Stimulated activated CD4-positive, alpha-beta T cell treated with anti-CD3 and anti-CD28 coated beads, Interleukin-1b, Interleukin-23, amount 100 ng/mL, for 24 hours (primary cell): ENCODE results near the gene CDH26.
"Not testable (repeated sequence)": the region's sequence is repeated elsewhere in the genome, so short reads cannot be mapped to it uniquely, and the experiment has no call there.

Source experiments
- DNase-seq, 4 experiments: peaks; one replicate each; pipeline ENCODE4 v3.0.0-alpha.2; 2020; ENCODE audit warnings: low read depth in 4 of 4, low spot score in 1 of 4

CDH26 gene

DNA sequence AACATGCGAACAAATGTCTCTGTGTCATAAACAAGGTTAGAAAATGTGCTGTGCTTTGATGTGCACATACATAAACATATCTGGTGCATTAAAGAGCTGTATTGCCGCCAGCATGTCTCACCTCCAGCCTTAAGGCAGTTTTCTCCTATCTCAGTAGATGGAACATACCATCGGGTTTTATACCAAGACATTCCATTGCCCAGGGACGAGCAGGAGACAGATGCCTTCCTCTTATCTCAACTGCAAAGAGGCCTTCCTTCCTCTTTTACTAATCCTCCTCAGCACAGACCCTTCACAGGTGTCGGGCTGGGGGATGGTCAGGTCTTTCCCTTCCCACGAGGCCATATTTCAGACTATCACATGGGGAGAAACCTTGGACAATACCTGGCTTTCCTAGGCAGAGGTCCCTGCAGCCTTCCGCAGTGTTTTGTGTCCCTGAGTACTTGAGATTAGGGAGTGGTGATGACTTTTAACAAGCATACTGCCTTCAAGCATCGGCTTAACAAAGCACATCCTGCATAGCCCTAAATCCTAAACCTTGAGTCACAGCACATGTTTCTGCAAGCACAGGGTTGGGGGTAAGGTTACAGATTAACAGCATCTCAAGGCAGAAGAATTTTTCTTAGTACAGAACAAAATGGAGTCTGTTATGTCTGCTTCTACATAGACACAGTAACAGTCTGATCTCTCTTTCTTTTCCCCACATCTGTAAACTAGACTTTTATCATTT, 83.4 kb downstream of the CDH26 start:
- DNase-seq, result not testable (repeated sequence)

DNA sequence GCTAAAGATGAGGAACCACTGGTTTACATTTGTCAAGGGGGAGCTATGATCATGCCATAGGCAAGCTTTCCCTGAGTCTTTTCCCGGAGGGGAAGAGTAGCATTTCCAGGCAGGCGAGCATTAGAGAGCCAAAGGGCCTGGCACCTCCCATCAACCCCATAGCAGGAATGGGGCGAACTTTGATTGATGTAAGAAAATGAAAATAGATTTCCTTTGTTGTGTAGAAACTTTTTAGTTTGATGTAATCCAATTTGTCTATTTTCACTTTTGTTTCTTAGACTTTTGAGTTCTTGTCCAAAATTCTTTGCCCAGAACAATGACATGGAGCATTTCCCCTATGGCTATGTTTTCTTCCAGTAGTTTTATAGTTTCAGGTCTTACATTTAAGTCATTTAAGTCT, 85.2 kb downstream of the CDH26 start:
- DNase-seq, result no peak

DNA sequence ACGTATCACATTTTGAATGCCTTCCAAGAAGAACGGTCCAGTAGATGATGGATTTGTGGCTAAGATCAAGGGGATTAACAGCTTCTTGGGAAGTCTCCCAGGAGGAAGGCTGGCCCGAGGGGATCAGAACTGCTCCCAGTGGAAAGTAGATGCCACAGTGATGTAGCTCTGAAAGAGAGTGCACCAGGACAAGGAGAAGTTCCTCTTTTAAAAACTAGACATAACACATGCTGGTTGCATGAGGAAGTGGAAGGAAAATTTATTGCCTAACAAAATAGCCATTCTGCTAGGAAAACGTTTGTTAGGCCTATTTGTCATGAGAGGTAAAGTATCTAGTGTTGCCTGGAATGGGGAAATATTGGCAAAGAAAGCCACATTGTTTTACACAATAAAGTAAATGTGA, 87.8 kb downstream of the CDH26 start:
- DNase-seq, result no peak

DNA sequence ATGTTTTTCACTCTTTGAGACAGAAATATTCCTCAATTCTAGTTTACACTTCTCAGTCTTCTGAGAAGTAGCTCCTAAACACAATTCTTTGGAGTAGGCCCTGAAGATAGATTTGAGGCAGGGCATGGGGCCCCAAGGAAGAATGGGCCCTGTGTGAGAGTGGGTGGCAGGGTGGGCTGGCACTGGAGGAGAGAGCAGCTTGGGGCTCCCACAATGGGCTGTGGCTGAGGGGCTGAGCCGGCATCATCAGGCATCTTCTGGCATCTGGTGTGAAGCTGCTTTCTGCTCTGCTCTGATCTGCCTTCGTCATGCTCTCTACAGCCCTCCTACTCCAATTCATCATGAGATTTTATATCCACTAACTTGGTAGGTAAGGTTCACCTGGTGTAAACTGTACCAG, 88.2 kb downstream of the CDH26 start:
- DNase-seq, result no peak

DNA sequence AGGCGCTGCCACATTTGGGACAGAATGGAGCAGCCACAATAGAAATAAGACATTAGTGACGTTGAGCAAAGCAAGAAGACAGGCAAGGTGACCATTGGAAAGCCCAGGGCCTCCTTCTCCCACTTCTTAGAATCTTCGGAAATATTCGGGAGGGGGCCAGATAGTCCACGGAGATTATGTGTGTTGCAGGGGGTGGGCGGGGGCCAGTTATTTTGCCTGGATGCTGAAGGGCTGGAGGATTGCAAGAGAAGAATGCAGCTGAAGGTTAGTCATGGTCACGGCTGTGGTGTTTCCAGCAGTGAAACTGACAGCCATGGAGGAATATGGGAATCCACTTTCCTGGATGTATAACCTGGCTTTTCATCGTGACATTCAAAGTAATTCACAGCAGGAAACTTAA, 88.6 kb downstream of the CDH26 start:
- no peak for DNase-seq

DNA sequence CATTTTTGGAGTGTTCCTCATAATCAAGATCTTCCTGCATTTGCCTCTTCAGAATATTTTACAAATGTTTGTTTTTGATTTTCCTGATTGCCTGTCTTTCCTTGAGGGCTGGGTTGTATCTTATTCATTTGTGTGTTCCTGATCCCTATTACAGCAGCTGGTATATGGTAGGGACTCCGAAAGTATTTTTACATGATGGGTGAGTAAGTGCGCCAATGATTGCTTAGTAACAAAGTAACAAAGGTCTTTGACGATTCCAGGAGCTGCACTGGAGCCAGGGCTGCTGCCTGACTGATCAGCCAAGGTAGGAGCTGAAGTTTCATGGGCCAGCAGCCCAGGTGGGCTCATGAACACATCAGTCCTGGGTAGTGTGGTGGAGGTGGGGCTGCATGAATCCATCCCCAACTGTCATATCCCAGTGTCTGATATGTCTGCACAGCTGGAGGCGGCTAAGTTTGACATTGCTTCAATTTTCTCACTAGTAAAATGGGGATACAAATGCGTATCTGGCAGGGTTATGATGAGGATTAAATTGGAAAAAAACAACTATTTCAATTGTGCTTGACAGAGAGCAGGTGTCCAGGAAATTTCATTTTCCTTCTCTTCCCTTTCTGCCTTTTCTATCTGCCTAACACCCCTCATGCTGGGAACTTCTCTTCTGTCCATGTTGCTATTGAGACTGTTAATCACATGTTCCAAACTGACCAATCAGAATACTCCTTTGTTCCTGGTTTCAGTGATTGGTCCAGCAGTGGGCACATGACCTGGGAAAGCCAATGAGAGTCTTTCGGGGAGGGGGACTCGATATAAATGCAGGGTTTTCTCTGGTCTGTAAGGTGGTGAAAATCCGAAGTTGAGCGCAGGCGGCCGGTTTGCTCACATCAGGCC, 90.7 kb downstream of the CDH26 start:
- DNase-seq, result no peak

DNA sequence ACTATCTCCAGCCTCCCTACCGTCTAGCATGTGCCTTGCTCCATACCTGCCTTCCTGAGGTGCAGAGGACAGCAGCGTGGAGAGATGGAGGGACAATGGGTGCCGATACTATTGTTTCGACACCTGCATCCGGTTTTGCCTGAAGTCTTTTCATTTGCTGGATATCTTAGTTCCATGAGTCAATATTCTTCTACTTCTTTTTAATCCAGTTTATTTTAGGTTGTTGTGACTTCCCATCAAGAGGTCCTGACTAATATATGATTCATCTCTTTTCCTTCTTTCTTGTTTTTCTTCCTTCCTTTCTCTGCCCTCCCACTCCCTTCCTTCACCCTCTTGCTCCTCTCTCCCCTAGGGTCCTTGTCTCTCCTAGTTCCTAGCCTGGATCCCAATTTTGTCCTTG, 91.4 kb downstream of the CDH26 start:
- no peak for DNase-seq

DNA sequence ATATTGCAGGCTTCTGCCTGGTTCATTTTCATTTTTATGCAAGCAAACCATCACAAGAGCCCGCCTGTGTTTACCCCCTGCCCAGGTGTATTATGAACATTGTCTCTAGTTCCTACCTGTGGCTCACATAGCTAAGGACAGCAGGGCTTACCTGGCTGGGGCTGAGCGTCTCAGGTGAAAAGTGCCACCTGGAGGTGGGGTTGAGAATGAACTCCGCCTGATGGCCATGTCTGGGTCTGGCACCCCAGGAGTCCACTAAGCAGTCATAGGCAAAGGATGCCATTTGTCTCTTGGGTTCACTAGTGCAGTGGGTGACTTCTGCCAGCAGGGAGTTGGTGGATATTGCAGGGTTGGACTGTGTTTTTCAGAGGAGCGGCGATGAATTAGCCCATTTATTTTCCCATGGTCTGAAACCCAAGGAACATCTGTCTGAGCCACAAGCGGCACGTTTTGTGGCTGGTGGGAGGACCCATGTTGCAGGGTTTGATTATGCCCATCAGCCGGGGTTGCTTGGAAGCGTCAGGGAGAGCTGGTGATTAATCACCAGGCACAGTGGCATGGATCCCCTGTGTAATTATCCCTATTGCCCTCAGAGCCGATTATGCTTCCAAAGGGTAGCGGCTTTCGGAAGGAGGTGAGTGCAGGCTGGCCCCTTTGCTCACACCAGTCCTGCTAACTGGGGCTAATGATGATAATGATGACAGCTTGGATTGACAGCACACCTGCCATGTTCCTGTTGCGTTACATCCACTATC, 92.1 kb downstream of the CDH26 start:
- DNase-seq, result no peak

DNA sequence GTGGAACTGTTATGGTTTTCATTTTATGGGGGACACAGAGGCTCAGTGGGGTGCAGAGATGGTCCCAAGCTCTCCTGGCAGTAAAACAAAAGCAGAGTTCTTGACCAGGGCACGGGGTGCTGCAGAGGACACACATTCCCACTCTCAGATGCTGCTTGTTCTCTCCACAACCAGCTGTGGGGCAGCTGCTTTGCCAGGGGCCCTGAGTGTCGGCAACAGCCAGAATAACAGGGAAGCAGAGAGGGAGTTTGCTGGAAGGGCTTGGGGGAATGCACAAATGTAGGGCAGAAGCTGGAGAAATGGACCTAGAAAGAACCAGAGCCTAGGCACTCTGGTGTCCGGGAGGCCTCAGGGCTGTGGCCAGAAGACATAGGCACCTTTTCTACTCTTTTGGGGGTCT, 93.7 kb downstream of the CDH26 start:
- no peak for DNase-seq

DNA sequence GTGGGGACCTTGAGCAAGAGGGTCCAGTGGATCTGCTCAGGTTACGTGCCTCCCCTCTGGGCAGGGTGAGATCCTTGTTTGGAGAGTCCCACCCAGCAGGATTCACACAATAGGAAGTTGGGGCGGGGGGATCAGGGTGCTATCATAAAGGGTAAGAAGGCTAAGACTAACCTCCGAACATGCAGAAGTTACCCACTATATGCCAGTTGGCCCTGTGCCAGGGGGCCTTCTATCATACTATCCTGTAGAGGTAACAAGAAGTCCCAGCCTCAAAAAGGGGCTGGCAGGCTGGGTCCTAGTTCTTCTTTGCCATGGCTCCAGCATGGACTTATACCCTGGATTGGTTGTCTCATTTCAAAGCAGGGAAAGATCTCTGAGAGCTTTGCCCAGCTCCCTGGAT, 94.1 kb downstream of the CDH26 start:
- DNase-seq, result no peak

DNA sequence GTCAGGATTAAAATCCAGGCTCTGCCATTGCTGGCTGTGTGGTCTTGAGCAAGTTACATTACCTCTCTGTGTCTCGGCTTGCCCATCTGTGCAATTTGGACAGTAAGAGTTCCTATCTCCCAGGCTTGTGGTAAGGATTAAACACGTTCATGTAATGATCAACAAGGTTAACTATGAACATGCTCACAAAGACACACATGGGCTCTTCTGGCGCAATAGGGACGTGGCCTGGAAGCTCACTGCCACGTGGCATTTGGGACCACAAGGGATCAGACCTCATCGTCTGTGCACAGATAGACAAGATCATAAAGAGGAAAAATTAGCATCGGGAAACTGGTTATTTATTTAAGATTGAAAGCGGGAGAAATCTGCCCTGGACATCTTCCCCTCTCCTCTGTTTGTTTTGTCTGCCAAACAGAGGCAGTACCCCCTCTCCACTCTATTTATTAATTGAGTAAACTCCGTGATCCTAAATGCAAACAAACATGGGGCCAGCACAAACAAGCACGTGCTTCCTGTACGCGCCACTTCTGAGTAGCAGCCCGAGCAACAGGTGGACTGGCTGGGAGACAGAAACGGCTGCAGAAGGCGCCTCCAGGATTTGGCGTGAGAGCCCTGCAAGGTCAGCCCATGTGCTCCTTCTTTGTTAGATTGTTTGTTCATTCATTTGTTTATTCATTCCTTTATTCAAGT, 95.0 kb downstream of the CDH26 start:
- no peak for DNase-seq

DNA sequence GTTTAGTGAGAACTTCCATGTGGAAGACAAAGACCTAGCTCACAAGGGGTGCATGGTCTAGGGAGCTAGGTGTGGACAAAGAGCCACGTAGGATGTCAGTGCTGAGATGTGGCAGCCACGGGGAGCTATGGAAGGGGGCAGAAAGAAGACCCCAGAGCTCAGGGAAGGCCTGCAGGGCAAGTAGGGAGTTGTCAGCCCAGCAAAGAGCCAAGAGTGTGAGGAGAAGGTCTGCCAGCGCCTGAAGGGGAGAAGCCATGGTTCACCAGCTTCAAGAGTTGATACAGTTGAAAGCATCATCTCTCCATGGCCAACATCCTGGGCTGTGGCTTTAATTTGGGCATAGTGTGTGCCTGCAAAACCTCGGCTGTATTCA, 95.6 kb downstream of the CDH26 start:
- DNase-seq, result no peak

DNA sequence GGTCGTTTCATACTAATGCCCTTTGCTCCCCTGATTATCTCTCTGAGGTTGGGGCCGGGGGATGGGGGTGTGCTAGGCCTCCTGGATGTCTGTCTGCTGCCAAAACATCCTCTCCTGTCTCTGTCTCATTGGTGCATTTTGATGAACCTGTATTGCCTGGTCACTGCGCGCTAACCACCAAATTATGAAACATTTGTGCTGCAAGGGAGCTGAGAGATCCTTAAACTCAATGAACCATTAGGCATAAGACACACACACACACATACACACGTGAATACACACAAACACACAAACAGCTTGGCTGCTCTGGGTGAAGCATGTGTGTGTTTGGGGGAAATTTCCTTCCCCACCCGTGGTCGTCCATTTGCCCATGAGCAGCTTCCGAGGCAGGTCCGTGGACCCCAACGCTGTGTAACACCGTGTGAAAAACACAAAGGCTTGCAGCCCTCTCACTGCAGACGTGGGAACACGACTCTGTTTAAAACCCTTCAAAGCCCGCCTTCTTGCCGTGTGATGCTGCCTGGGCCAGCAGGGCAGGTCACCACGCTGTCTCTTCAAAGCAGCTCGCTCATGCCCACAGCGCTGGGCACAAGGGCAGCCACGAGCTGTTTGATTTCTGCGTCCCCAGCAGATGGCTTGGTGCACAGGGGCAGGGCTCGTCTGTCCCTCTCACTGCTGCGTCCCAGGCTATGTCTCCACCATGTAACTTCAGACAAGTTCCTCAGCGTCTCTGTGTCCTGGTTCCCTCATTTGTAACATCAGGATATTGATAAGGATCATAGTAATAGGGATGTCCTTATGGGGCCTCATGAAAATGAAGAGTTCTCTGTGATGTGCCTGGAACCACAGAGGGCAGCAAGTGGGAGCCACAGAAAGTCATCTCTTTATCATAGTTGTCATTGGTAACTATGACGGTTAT, 96.8 kb downstream of the CDH26 start:
- no peak for DNase-seq

DNA sequence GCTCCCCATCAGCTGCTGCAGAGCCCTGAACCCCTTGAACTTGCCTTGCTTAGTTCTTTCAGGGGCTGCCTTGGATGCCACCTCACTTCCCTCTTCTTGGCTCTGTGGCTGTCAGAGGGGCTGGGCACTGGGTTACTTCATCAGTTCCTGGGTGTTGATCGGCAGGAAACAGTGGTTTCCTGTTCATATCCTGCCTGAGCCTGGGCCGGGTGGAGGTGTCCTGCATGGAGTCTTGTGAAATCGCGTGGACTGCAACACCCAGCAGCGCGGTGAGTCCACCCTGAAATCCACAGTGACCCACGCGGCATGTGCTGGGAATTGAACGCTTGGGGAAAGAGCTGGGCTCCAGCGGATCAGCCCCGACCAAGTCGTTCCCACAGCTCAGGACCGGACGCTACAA, 97.5 kb downstream of the CDH26 start:
- no peak for DNase-seq

DNA sequence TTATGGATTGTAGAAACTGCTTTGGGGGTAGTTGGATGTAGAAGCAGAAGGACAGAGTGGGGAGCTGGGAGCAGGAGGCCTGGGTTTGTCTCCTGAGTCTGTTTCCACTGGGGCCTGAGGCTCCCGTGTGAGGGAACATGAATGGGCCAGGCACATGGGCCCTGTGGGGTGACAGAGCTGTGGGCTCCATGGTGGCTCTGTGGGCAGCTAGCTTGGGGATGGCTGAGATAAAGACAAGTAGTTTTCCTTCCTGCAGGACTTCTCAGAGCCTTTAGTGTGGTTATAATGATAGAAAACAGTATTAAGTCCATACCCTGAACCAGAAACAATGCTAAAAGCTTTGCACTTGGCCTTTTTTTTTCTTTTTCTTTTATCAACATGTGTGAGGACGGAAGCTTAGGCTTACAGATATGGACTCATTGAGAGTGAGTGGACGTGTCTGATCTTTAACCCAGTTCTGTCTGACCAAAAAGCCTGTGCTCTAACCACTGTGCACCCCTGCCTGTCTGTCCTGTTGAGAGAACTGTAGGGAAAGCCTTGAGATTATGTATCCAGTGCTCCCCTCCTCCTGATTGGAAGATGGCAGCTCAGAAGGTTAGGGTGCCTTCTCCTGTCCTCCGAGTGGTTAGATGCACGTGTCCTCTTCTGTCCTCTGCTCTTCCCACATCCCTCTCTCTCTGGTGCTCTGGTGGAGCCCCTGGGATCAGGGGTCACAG, 98.3 kb downstream of the CDH26 start:
- no peak for DNase-seq

DNA sequence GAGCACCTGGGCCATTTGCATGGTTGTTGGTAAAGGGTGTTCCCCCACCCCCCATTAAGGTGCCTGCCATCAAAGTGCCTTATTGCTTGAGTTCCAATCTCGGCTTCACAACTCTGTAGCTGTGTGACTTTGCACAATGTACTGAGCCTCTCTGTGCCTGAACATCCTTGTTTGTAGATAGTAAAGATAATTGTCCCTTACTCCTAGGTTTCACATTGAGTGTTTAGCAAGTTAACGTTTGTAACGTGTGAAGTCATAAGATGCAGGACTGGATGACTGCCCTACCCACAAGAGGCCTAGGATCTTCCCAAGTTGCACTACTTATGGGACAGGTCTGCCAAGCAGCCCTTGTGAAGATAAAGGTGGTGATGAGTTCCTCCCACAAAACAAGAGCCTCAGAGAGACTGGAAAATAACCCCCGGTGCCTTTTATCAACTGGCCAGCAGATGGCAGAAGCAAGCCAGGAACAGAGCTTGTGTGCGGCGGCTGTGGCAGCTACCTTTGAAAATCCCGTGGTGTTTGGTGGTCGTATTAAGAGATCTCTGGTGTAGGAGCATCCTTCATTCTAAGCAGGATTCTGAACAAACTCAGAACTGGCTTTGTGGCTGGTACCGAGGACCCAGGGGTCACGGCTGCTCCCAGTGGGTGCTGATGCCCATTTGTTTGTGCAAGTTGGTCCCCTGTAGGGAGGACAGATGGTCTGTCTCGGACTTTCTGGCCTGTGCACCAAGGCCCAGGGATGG, 99.1 kb downstream of the CDH26 start:
- peak; percentile 24 to 49 (median 44) for DNase-seq

DNA sequence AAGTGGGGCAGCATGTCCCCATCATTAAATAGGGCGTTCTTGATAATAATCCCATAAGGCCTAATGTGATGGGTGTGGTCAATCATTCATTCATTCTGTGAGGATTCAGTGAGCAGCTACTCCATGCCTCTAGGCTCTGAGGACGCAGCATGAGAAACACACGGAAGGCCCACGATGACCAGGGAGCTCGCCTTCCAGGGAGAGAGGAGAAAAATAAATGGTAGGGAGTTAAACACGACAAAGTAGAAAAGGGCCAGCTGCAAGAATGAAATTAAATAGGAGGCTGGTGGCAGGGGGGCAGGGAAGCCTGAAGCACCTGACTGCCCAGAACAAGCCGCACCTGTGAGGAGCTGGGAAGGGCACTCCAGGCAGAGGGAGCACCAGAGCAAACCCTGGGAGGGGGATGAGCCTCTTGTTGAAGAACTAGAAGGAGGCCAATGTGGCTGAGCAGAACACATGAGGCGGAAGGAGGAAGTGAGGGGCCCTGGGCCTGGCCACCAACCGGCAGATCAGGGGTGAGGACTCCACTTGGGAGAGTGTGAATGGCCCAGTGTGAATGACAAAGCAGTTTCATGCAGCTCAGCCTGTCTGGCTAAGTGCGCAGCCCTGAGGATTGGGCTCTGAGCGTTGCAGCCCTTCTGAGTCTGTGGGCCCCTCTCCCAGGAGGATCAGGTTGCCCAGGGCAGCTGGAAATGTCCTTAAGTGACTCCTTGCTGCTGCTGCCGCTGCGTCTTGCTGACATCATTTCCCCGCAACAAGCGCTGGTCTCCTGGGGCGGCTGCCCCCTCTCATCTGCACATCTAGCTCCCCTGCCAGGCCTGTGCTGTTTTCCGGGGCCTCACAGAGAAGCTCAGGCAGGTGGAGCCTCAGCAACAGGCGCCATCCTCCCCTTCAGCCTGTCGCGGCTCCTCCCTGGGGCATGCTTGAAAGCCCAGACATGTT, 99.9 kb downstream of the CDH26 start:
- DNase-seq, result no peak

DNA sequence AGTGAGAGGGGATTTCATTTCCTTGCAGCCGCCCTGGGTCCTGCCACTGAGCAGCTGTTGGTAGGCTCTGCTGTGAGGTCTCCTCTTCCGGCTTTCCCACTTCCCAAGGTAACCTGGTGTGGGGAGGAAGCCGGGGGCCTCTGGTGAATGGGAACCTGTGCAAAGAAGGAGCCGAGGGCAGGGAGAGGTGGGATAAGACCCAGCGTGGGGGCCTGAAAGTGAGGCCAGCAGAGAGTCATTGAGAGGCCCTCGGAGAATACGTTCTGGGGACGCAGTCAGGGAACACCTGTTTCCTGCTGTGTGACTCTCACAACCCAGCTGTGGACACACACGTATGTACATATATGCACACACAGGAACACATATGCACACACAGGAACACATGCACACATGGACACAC, 100.7 kb downstream of the CDH26 start:
- DNase-seq, result no peak
